Activated naive CD4-positive, alpha-beta T cell treated with anti-CD3 and anti-CD28 coated beads, Interleukin-2, amount 50 U/mL, for 72 hours (primary cell): ENCODE results near the gene DNMT3L. TPM values are rescaled to one million over a fixed set of nuclear protein-coding genes. Genes with fewer than 3 reads are reported as not detected.

ENCODE experiments used
- ATAC-seq, 2 donors: fragments of 150-1000 bp; cut with Tn5 transposase; 2 replicates each; pipeline ENCODE4 v1.10.0; 2021; ENCODE audit warnings: mild to moderate bottlenecking in 2 of 2, moderate library complexity in 2 of 2
- DNase-seq, 2 donors: peaks; one replicate each; pipeline ENCODE4 v3.0.0; 2021 to 2022; ENCODE audit warnings: low spot score in 2 of 2
- H3K27ac Mint-ChIP-seq, 2 donors: one replicate each; pipeline ENCODE4 v1.8.0; 2022; ENCODE audit warnings: mild to moderate bottlenecking in 2 of 2, mixed read lengths in 2 of 2
- H3K36me3 Mint-ChIP-seq, 2 donors: one replicate each; pipeline ENCODE4 v1.8.0; 2022; ENCODE audit warnings: mixed read lengths in 2 of 2
- H3K9me3 Mint-ChIP-seq, 2 donors: one replicate each; pipeline ENCODE4 v1.8.0; 2022; ENCODE audit warnings: mixed read lengths in 2 of 2
- total RNA-seq, 2 donors: library from RNA; stranded (reverse); gene quantifications; one replicate each; pipeline ENCODE4 v1.2.3, GENCODE V29; 2022

DNMT3L gene
- total RNA-seq, 2 donors from 2014 or later = not detected

DNA sequence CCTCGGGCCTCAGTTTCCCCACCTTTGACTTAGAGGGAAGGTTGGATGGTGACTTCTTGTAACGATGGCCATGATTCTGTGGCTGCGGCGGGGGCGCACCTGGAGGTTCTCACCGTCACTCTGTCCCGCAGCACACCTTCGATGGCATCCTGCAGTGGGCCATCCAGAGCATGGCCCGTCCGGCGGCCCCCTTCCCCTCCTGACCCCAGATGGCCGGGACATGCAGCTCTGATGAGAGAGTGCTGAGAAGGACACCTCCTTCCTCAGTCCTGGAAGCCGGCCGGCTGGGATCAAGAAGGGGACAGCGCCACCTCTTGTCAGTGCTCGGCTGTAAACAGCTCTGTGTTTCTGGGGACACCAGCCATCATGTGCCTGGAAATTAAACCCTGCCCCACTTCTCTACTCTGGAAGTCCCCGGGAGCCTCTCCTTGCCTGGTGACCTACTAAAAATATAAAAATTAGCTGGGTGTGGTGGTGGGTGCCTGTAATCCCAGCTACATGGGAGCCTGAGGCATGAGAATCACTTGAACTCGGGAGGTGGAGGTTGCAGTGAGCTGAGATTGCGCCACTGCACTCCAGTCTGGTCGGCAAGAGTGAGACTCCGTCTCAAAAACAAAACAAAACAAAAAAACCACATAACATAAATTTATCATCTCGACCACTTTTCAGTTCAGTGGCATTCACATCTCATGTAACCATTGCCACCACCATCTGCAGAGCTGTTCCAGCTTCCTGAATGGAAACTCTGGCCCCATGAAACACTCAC lies 36.0 kb upstream of the DNMT3L start:
- Mint-ChIP-seq H3K27ac (peak overlapping the region; percentile 14 to 83), H3K36me3 (no peaks in the 10 kb centered on the region), H3K9me3 (no peaks in the 10 kb centered on the region)
- DNase-seq (peak; percentile 72 to 75), ATAC-seq (peak; percentile 49 to 53)

DNA sequence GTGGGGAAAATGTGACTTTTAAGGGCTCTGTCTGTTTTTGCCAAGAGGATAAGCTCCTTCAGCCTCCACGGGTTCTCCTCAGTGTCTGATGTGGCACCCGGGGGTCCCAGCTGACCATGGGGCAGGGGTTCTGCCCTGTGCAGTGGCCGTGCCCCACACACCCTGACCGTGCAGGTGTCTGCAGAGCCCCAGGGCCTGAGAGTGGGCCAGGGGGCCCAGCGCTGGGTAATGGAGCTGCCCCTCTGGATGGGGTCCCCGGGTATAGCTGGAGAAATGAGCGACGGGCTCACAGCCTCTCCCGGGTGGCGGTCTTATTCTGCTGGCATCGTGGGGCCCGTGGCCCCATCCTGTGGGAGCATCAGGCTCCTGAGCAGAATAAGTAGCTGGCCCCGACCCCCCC lies 35.2 kb upstream of the DNMT3L start:
- H3K36me3 Mint-ChIP-seq = no peaks in the 10 kb centered on the region
- DNase-seq (no peak), ATAC-seq (no peak)
- H3K9me3 Mint-ChIP-seq = no peaks in the 10 kb centered on the region
- H3K27ac Mint-ChIP-seq = no peak overlapping the region

DNA sequence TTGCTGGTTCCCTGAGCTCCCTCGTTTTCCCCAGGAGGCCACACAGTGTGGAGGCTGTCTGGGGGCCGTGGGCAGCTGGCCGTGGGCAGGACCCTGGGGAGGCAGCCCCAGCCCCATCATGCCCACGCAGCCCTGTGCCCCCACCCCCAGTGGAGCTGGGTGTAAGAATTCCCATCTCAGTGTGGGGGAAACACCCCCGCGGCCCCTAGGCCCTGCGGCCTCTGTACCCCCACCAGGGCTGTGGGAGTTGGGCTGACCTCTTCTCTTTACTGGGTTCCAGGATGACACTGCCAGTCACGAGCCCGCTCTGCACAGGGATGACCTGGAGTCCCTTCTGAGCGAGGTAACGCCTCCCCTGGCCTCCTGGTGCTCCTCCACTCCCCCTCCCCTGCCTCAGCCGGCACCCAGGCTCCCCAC lies 34.4 kb upstream of the DNMT3L start:
- H3K36me3 Mint-ChIP-seq = no peaks in the 10 kb centered on the region
- H3K27ac Mint-ChIP-seq = no peak overlapping the region
- no peak for ATAC-seq
- no peak for DNase-seq
- no peaks in the 10 kb centered on the region for H3K9me3 Mint-ChIP-seq

DNA sequence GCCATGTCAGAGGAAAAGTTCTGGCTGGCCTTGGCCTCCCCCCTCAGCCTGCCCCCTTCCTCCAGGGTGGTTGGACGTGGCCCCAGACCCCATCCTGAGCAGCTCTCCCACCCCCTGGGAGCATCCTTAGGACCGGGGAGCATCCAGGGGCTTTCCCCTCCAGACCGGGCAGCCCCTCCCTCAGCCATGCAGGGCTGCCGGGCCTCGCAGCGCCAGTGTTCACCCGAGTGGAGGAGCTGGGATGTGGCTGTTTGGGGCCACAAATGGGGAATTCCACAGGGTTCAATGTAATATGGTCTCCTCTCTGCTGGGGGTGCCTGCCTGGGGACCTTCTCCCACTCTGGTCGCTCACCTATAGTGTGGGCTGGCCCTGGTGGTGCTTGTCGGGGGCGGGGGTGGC lies 33.9 kb upstream of the DNMT3L start:
- H3K9me3 Mint-ChIP-seq = no peaks in the 10 kb centered on the region
- no peak overlapping the region for H3K27ac Mint-ChIP-seq
- H3K36me3 Mint-ChIP-seq = no peaks in the 10 kb centered on the region
- no peak for ATAC-seq
- DNase-seq = no peak

DNA sequence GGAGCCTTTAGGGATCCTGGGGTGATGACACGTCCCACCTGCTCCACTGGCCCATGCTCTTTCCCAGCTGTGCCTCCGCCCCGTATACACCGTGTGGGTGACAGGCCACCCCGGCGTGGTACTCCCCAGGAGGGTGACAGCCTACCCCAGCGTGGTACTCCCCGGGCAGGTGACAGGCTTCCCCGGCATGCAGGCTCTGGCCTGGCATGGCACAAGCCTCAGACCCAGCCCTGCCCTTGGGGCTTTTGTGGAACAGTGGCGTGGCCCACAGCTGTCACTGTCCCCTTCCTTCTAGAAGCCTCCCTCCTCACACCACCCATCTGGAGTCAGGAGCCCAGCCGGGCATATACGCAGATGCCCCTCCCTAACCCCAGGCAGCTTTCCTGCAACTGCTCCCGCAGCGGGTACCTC lies 33.5 kb upstream of the DNMT3L start:
- H3K9me3 Mint-ChIP-seq = no peaks in the 10 kb centered on the region
- H3K27ac Mint-ChIP-seq = no peak overlapping the region
- H3K36me3 Mint-ChIP-seq = no peaks in the 10 kb centered on the region
- DNase-seq = no peak
- no peak for ATAC-seq

DNA sequence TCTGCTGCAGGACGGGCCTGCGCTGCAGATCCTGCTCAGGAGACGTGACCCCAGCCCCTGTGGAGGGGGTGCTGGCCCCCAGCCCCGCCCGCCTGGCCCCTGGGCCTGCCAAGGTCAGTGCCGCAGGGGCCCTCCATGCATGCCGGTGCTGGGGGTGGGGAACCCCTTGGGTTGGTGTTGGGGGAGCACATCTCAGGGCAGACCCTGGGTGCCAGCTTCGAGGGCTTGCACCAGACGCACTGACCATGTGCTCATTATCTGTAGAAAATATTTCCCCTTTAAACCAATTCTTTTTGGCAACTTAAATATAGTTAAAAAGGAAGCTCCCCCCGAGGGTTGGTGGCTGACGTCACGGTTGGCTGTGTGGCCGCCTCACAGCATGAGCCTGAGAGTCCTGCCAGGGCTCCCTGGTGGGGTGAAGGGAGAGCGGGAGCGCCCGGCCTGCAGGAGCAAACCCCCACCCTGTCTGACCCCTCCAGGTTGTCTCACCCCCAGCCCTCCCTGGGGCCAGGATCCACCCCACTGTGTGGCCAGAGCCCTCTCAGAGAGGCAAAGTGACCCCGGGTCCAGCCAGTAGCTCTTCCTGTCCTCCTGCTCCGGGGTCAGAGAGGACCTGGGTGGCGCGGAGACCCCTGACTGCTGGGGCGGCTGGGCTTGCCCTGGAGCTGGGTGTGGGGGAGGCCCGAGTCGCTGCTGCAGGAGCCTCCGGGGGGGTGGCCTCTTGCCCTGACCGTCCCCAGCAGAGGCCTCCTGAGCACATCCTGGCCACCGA lies 32.9 kb upstream of the DNMT3L start:
- Mint-ChIP-seq H3K9me3 (no peaks in the 10 kb centered on the region), H3K36me3 (no peaks in the 10 kb centered on the region), H3K27ac (no peak overlapping the region)
- ATAC-seq (no peak), DNase-seq (no peak)

DNA sequence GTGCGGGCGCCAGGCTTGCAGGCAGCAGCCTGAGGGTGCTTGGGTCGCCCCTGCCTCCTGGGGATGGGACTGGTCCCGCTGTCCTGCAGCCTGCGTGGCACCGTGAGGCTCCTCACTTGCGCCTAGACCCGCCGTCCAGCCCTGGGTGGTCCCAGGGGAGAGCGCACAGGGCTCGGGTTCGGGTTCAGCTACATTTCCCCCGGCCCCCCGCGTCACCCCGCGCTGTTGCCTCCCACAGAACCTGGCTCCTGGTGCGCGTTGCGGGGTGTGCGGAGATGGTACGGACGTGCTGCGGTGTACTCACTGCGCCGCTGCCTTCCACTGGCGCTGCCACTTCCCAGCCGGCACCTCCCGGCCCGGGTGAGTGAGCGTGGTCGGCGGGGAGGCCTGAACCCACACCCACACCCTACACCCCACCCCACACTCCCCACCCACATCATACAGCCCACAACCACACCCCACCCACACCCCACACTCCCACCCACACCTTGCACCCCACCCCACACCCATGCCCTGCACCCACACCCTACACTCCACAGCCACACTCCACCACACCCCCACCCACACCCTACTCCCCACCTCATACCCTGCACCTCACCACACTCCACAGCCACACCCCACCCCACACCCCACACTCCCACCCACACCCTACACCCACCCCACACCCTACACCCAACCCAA lies 32.0 kb upstream of the DNMT3L start:
- no peaks in the 10 kb centered on the region for H3K9me3 Mint-ChIP-seq
- no peak for ATAC-seq
- no peak for DNase-seq
- H3K36me3 Mint-ChIP-seq = no peaks in the 10 kb centered on the region
- no peak overlapping the region for H3K27ac Mint-ChIP-seq

DNA sequence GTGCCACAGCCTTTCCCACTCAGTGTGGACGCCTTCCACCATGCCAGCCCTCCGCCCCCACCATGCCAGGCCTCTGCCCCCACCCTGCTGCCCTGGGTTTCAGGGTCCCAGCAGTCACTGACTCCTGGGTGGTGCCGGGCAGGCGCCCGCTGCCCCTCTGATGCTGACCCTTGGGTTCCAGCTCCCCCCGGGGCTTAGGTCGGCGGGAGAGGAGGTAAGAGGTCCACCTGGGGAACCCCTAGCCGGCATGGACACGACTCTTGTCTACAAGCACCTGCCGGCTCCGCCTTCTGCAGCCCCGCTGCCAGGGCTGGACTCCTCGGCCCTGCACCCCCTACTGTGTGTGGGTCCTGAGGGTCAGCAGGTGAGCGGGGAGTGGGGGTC lies 31.1 kb upstream of the DNMT3L start:
- no peak for ATAC-seq
- Mint-ChIP-seq H3K9me3 (no peaks in the 10 kb centered on the region), H3K27ac (no peak overlapping the region), H3K36me3 (no peaks in the 10 kb centered on the region)
- DNase-seq = no peak

DNA sequence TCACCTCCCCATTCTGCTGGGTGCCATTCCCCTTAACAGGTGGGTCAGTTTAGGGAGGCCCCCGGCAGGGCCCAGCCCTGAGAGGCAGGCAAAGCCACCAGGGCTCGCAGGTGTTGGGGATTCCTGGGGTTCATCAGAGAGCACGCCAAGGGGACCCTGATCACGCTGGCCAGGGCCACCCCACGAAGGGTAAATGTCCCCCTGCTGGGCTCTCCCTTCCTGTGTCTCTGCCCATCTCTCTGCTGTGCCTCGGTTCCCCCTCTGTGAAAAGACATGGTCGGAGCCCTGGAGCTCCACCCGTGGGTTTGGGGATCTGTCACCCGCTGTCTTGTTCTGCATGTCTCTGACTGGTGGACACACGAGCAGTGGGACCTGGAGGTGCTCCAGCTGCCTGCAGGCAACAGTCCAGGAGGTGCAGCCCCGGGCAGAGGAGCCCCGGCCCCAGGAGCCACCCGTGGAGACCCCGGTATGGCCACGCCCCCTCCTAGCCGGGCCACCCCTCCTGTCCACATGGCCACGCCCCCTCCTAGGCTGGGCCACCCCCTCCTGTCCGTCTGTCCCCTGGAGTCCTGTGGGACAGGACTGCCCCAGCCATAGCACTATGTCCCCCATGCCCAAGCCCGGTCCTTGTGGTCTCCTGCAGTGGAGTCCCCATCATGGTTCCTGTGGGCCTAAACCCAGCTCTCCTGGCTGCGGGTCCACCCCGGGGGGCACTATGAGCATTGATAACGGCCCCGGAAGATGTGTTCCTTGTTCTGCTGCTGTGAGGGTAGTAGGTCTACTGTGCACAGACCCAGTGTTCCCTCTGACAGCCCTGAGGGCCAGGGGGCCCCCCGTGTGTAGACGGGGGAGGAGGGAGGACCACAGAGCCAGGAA lies 30.5 kb upstream of the DNMT3L start:
- ATAC-seq (no peak), DNase-seq (no peak)
- no peak overlapping the region for H3K27ac Mint-ChIP-seq
- no peaks in the 10 kb centered on the region for H3K9me3 Mint-ChIP-seq
- H3K36me3 Mint-ChIP-seq = no peaks in the 10 kb centered on the region

DNA sequence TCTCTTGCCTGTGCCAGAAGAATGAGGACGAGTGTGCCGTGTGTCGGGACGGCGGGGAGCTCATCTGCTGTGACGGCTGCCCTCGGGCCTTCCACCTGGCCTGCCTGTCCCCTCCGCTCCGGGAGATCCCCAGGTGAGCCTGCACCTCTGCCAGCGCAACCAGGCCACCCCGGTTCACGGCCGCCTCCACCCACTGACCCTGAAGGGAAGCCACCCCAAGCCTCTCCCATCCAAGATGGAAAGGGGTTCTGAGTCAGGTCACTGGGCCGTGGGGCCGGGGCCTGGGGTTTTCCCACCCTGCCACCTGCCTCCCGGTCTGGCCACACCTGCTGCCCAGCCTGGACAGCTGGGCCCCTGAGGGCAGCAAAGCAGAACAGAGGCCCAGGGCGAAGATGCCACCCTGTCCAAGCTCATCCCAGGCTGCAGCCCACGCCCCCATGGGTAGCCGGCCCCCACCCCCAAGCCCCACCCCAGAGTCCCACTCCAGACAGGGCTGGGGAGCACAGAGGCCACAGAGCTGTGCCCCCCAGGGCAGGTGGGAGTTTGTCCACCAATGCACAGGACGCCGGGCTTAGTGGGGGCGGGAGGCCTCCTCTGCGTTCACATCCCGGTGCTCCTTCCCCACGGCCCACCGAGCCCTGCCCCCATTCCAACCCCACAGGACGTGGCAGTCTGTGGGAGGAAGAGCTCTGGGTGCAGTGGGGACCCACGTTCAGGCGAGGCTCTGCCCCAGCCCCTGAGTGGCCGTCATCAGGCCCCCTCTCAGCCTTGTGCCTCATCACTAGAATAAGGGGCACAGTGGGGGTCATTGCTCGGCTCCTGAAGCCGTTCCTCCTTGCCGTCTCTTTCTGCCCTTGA lies 29.6 kb upstream of the DNMT3L start:
- Mint-ChIP-seq H3K36me3 (no peaks in the 10 kb centered on the region), H3K9me3 (no peaks in the 10 kb centered on the region), H3K27ac (no peak overlapping the region)
- DNase-seq (no peak), ATAC-seq (no peak)

DNA sequence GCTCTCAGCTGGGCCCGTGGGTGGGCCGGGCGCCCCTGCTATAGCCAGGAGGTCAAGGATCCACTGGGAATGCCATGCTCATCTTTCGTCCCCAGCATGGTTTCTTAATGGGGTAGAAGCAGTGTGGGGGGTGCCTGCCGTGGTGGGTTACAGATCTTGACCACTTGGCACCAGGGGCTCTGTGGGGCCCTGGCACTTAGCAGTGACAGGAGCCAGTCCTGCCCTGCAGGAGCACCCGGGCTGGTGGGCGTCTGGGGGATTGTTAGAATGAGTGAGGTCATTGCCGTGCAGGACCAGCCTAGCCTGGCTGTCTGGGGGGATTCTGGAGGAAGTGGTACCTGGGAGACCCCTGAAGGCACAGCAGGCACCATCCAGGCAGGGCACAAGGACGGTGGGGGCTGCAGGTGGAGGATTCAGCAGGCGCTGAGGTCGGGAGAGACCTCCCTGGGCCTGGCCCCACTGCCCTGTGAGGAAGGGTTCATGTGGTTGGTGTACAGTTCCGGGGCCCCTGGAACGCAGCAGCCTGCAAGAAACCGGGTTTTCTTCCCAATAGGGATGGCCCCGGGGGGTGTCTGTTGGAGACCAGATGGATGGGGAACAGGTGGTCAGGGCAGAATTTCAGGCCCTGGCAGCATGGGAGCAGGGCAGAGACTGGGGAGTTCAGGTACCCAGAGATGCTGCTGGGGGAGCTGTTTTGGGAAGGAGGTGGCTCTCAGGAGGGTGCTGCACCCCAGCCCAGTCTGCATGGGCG lies 28.8 kb upstream of the DNMT3L start:
- Mint-ChIP-seq H3K9me3 (no peaks in the 10 kb centered on the region), H3K27ac (peak overlapping the region in 1 of 2 donors; percentile 44), H3K36me3 (no peaks in the 10 kb centered on the region)
- no peak for ATAC-seq
- DNase-seq = no peak

DNA sequence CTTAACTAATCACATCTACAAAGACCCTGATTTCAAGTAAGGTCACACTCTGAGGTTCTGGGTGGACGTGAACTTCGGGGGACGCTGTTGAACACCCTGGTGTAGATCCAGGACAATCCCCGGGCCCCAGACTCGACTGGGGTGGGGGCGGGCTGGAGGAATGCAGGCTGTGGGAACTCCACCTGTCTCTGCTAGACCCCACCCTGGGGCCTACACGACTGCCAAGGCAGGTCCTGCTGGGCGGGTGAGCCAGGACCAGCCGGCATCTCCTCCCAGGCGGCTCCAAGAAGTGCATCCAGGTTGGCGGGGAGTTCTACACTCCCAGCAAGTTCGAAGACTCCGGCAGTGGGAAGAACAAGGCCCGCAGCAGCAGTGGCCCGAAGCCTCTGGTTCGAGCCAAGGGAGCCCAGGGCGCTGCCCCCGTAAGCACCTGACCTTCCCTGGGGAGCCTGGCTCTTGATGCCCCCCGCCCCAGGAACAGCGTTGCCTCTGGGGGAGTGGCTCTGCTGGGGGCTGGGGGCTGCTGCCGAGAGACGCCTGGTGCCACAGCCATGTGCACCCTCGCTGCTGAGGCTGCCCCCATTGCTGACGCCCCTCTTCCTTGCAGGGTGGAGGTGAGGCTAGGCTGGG lies 27.8 kb upstream of the DNMT3L start:
- no peaks in the 10 kb centered on the region for H3K9me3 Mint-ChIP-seq
- ATAC-seq = no peak
- no peaks in the 10 kb centered on the region for H3K36me3 Mint-ChIP-seq

DNA sequence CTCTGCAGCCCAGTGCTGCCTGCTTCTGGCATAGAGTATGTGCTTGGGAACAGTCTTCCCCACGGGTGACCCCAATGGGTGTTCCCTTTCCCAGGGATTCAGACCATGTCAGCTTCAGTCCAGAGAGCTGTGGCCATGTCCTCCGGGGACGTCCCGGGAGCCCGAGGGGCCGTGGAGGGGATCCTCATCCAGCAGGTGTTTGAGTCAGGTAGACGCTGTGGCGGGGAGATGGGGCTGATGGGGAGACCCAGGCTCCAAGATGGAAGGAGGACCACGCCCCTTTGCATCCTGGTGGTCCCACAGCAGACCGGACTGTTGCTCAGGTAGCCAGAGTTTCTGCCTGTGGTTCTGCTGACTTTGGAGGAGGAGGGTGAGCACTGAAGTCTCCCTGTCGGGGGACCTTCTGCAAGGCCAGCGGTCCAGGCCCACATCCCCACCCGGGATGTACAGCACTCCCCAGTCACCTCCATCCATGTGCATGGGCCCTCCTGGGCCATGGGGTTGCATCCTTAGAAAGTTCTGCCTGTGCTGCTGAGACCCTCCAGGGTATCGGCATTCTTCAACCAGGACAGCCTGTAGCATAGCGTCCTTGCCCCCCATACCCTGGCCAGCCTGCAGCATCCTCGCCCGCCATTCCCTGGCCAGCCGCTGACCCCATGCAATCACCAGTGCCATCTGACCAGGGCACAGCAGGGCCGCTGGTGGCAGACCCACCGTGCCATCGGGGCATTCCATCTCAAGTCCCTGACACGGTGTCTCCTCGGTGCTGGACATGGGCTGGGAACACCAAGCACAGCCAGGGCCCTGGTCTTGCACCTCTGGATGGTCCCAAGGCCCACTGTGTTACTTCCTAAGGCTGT lies 26.8 kb upstream of the DNMT3L start:
- ATAC-seq (no peak), DNase-seq (no peak)
- Mint-ChIP-seq H3K9me3 (no peaks in the 10 kb centered on the region), H3K36me3 (no peaks in the 10 kb centered on the region), H3K27ac (no peak overlapping the region)

More for the DNA sequence above, 27.8 kb upstream of the DNMT3L start:
- no peak overlapping the region for H3K27ac Mint-ChIP-seq
- DNase-seq = no peak
